ENCODE data around the gene KIZ. TPM values are rescaled to one million over a fixed set of nuclear protein-coding genes. Genes with fewer than 3 reads are reported as not detected.

Gene KIZ
- total RNA-seq, 2 donors from 2014 or later: 6.3 to 17.1 TPM

GRCh38 chr20:21272279-21272678 is 146.4 kb downstream of the KIZ start:
- TF ChIP-seq, protein P1, sequence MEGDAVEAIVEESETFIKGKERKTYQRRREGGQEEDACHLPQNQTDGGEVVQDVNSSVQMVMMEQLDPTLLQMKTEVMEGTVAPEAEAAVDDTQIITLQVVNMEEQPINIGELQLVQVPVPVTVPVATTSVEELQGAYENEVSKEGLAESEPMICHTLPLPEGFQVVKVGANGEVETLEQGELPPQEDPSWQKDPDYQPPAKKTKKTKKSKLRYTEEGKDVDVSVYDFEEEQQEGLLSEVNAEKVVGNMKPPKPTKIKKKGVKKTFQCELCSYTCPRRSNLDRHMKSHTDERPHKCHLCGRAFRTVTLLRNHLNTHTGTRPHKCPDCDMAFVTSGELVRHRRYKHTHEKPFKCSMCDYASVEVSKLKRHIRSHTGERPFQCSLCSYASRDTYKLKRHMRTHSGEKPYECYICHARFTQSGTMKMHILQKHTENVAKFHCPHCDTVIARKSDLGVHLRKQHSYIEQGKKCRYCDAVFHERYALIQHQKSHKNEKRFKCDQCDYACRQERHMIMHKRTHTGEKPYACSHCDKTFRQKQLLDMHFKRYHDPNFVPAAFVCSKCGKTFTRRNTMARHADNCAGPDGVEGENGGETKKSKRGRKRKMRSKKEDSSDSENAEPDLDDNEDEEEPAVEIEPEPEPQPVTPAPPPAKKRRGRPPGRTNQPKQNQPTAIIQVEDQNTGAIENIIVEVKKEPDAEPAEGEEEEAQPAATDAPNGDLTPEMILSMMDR (IDR thresholded peaks at IDR 0.05): no peak
- no peak overlapping the region for H3K9ac ChIP-seq (ENCODE audit: low read depth in 2 of 2, low read length in 2 of 2)
- no peak overlapping the region for H3K4me3 ChIP-seq
- intact Hi-C loops (cut with DNase I): no loop called here
- H3K27ac ChIP-seq: no peak overlapping the region
- no peak for DNase-seq
- H3K27me3 ChIP-seq: no peaks in the 10 kb centered on the region
- H3K9me3 ChIP-seq: no peaks in the 10 kb centered on the region
- H3K36me3 ChIP-seq: no peaks in the 10 kb centered on the region
- H3K4me1 ChIP-seq: no peaks in the 10 kb centered on the region

- H3K27ac ChIP-seq: no peak overlapping the region
- H3K36me3 ChIP-seq: no peaks in the 10 kb centered on the region
- H3K9ac ChIP-seq (ENCODE audit: low read depth in 2 of 2, low read length in 2 of 2): no peak overlapping the region
- no peaks in the 10 kb centered on the region for H3K27me3 ChIP-seq
- no peak for DNase-seq
- no peaks in the 10 kb centered on the region for H3K4me1 ChIP-seq
- no peak overlapping the region for H3K4me3 ChIP-seq
- TF ChIP-seq, protein P1 (IDR thresholded peaks at IDR 0.05): no peak
- intact Hi-C loops (cut with DNase I): no loop called here
- no peaks in the 10 kb centered on the region for H3K9me3 ChIP-seq
Observed at GRCh38 chr20:21272679-21273078, 146.8 kb downstream of the KIZ start.

DNA sequence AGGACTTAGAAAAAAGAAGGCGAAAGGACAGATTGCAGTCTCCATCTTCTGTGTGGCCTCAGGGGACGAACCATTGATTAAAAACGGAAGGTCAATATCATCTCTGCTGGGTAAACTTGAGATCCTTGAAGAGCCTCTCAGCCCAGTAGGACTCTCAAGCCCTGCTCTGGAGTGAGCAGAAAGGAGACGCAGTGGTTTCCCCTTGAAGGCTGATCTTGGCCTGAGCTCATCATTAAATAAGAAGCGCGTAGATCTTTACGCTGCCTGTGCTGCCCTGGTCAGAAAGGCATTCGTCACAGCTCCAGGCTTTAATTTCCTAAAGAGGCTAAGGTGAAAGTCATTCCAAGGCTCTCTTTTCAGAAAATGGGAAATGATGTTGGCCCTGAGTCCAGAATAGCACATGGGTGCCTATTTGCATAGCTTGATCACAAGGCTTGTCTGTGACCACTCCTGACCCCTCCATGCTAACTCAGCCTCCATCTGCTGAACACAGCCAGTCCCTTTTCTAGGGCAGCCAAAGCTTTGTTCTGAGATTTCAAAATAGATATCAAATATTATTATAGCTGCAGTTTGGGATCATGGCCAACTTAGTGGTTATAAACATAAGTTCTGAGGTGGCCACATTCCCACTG is 148.0 kb downstream of the KIZ start:
- Histone ChIP-seq H3K4me1 (no peaks in the 10 kb centered on the region), H3K27me3 (no peaks in the 10 kb centered on the region), H3K9me3 (no peaks in the 10 kb centered on the region), H3K4me3 (no peak overlapping the region), H3K36me3 (no peaks in the 10 kb centered on the region), H3K27ac (no peak overlapping the region), H3K9ac (ENCODE audit: low read depth in 2 of 2, low read length in 2 of 2) (no peak overlapping the region)
- intact Hi-C loops (cut with DNase I): no loop called here
- TF ChIP-seq, protein P1 (IDR thresholded peaks at IDR 0.05): no peak
- no peak for DNase-seq

- no peaks in the 10 kb centered on the region for H3K27me3 ChIP-seq
- H3K36me3 ChIP-seq: no peaks in the 10 kb centered on the region
- TF ChIP-seq, protein P1 (IDR thresholded peaks at IDR 0.05): no peak
- intact Hi-C loops (cut with DNase I): no loop called here
- H3K4me1 ChIP-seq: no peaks in the 10 kb centered on the region
- no peak overlapping the region for H3K9ac ChIP-seq (ENCODE audit: low read depth in 2 of 2, low read length in 2 of 2)
- DNase-seq: no peak
- H3K9me3 ChIP-seq: no peaks in the 10 kb centered on the region
- H3K4me3 ChIP-seq: no peak overlapping the region
- no peak overlapping the region for H3K27ac ChIP-seq
Observed at GRCh38 chr20:21278829-21279228, 152.9 kb downstream of the KIZ start.

DNA sequence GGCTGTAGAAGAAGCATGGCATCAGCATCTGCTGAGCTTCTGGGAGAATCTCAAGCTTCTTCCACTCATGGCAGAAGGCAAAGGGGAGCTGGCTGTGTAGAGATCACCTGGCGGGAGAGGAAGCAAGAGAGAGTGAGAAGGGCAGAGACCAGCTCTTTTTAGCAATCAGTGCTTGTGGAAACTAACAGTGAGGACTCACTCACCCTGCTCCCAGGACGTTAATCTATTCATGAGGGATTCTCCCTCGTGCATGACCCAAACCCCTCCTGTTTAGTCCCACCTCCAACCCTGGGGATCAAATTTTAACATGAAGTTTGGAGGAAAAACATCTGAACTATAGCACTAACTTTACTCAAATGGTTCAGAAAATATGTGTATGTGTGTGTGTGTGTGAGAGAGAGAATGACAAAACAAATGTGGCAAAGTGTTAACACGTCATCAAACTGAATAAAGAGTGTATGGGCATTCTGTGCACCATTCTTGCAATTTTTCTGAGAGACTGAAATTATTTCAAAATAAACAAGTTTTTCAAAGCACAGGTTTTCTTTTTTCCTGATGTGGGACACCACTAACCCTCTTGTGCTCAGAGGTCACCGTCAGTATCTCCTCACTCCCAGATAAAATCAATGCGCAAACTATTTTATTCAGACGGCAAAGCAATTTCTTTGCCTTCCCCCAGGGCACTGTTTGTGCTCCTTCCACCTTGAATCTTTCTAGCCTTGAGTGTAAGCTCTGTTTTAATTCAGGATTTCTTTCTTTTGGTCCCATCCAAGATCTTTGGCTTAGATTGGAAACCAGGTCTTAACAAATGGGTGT is 154.0 kb downstream of the KIZ start:
- intact Hi-C loops (cut with DNase I): no loop called here
- H3K27me3 ChIP-seq: no peaks in the 10 kb centered on the region

More for the DNA sequence above, 154.0 kb downstream of the KIZ start:
- H3K4me1 ChIP-seq: no peaks in the 10 kb centered on the region
- no peak overlapping the region for H3K4me3 ChIP-seq
- H3K27ac ChIP-seq: no peak overlapping the region
- H3K9ac ChIP-seq (ENCODE audit: low read depth in 2 of 2, low read length in 2 of 2): no peak overlapping the region
- no peaks in the 10 kb centered on the region for H3K36me3 ChIP-seq
- H3K9me3 ChIP-seq: no peaks in the 10 kb centered on the region
- TF ChIP-seq, protein P1 (IDR thresholded peaks at IDR 0.05): no peak
- no peak for DNase-seq
